GM11168 (cell line): ENCODE data around the gene POFUT1.
"Not testable (repeated sequence)": the region's sequence is repeated elsewhere in the genome, so short reads cannot be mapped to it uniquely, and the experiment has no call there.

ENCODE experiments used
- in situ Hi-C: fragments of 300-500 bp; cut with MboI; formaldehyde crosslinking; loops from one replicate; pipeline ENCODE4 v1.12.0; 2022; ENCODE audit warnings: low sequenced_read_pairs; ENCODE audit not compliant: unreplicated experiment

The POFUT1 gene

DNA sequence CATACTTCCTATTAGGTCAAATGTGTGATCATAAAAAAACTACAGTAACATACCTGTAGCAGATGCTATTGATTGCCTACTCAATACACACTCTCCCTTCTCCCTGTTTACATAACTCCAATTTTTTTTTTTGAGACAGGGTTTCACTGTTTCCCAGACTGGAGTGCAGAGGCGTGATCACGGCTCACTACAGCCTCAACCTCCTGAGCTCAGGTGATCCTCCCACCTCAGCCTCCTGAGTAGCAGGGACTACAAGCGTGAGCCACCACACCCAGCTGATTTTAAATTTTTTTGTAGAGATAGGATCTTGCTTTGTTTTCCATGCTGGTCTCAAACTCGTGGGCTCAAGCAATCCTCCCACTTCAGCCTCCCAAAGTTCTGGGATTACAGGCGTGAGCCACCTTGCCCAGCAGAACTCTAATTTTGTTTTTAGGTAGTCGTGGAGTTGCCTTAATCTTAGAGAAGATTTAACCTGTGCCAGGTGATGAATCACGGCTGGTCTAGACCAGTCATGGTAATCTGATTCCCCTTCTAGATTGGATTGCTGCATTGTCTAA is 55.8 kb downstream of the POFUT1 start:
- in situ Hi-C loops, result no loop called here

- in situ Hi-C loops, result no loop called here
These were observed 63.9 kb downstream of the POFUT1 start for GRCh38 chr20:32271620-32272019.

DNA sequence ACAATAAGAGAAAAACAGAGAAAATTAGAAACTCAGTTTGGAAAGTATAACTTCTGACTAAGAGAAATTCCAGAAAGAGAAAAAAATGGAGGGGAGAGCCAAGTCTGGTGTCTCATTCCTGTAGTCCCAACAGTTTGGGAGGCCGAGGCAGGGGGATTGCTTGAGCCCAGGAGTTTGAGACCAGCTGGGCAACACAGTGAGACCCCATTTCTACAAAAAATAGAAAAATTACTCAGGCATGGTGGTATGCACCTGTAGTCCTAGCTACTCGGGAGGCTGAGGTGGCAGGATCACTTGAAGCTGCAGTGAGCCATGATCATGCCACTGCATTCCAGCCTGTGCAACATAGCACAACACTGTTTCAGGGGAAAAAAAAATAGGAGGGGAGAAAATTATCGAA is 66.7 kb downstream of the POFUT1 start:
- in situ Hi-C loops, result no loop called here

DNA sequence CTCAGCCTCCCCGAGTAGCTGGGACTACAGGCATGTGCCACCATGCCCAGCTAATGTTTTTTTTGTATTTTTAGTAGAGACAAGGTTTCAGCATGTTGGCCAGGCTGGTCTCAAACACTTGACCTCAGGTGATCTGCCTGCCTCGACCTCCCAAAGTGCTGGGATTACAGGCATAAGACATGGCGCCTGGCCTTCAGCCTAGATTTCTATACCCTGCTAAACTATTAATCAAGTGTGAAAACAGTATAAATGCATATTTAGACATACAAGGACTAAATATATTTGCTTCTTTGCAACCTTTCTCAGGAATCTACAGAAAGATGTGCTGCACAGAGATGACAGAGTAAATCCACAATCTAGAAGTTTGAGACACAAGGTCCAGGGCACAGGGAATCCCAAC is 67.5 kb downstream of the POFUT1 start:
- in situ Hi-C loops, result not testable (repeated sequence)

- in situ Hi-C loops, result no loop called here
These were observed 69.9 kb downstream of the POFUT1 start, which contains the start of gene KIF3B for GRCh38 chr20:32277361-32278198. Gene KIF3B (plus strand): TSS chr20:32277651. CDS start chr20:32309778, 32,127 bp downstream.

GRCh38 chr20:32278199-32278643 is 70.5 kb downstream of the POFUT1 start:
- in situ Hi-C loops, result no loop called here

GRCh38 chr20:32281711-32282110 is 74.0 kb downstream of the POFUT1 start:
- in situ Hi-C loops, result no loop called here

GRCh38 chr20:32282461-32282860 is 74.8 kb downstream of the POFUT1 start:
- in situ Hi-C loops, result no loop called here

GRCh38 chr20:32285082-32285620 is 77.5 kb downstream of the POFUT1 start:
- in situ Hi-C loops, result no loop called here

DNA sequence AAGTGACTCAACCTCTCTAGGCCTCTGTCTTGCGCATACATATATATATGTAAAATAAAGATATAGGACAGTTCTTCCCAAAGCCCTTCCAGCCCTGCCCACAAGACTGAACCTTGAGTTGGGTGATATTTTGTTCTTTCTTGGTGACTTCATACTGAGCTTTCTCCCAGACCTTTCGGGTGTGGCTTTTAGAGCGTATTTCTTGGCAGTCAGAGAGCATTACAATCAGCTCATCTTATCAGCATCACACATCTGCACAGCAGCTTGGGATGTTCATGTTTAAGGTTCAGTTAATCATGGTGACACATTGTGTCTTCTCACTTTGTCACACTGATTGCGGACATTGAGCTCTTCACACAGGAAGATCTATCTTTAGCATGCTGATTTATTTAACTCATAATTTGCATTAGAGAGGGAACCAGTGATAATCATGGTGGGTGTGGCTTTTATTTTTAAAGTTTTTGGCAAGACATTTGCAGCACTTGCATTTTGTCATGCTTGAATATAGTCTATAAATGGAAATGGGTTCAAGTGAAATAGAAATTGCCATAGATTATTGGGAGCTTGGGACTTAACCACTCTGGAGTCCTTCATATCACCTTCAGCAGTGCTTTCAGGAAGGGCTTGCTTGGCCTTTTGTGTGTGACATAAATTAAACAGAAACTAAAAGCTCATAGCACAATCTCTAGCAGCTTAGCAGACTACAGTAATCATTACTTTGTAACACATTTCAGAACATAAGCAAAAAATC is 78.1 kb downstream of the POFUT1 start:
- in situ Hi-C loops, result no loop called here

GRCh38 chr20:32287231-32287638 is 79.6 kb downstream of the POFUT1 start:
- in situ Hi-C loops, result no loop called here
